Measurements from ENCODE around the gene TRIM39. TPM values are rescaled to one million over a fixed set of nuclear protein-coding genes. Genes with fewer than 3 reads are reported as not detected.
"Not testable (repeated sequence)": the region's sequence is repeated elsewhere in the genome, so short reads cannot be mapped to it uniquely, and the experiment has no call there.

TRIM39 gene
- total and polyA plus RNA-seq, 5 donors, result 6.9 to 12.1 (median 10.6) TPM

DNA sequence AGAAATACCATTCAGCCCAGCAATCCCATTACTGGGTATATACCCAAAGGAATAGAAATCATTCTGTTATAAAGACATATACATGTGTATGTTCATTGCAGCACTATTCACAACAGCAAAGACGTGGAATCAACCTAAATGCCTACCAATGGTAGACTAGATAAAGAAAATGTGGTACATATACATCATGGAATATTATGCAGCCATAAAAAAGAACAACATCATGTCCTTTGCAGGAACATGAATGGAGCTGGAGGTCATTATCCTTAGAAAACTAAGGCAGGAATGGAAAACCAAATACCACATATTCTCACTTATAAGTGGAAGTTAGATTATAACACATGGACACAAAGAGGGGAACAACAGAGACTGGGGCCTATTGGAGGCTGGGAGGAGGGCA is 42.6 kb downstream of the TRIM39 start:
- intact Hi-C loops (cut with DNase I); H3K4me1 ChIP-seq (ENCODE audit: control insufficient read depth, insufficient read depth, low read length); DNase-seq; H3K4me3 ChIP-seq (ENCODE audit: low read length); H3K27me3 ChIP-seq (ENCODE audit: control insufficient read depth, insufficient read depth); H3K27ac ChIP-seq (ENCODE audit: low read length); H3K9me3 ChIP-seq (ENCODE audit: control insufficient read depth, low read length); ATAC-seq: not testable (repeated sequence)
- WGBS, result 26% methylated on average over 1 of the region's 1 CpG

DNA sequence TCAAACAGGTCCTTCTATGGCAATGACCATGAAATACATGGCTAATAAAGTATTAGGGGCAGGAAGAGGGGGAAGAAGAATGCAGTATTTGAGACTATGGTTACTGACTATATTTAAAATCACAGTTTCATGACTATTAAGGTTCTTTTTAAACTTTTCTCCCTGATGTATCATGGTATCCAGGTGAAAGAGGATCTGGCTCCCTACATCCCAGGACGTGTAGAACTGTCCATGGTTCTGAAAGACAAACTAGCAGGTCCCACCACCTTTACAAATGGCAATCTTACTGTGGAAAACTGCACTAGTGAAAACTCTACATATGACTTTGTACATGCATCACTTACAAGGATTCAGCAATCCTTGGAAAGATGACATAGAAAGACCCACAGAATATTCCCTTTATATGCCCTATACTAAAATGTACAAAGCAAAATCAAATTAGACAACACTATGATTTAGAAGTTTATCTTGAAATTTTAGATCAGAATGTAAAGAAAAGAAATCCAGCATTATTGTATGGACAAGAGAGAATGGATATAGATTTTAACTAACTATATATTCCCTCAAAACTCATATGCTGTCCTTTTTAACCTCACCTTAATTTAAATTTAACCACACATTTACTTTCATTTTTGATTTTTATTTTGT is 51.7 kb downstream of the TRIM39 start:
- intact Hi-C loops (cut with DNase I), result no loop called here
- no peak overlapping the region for H3K27ac ChIP-seq (ENCODE audit: low read length)
- no peak overlapping the region for H3K4me3 ChIP-seq (ENCODE audit: low read length)
- ATAC-seq (no peak), DNase-seq (no peak)
- H3K27me3 ChIP-seq (ENCODE audit: control insufficient read depth, insufficient read depth), result peaks cover 3% of the 10 kb centered on the region
- H3K4me1 ChIP-seq (ENCODE audit: control insufficient read depth, insufficient read depth, low read length), result no peaks in the 10 kb centered on the region
- WGBS, result 5% methylated on average over 1 of the region's 1 CpG
- no peaks in the 10 kb centered on the region for H3K9me3 ChIP-seq (ENCODE audit: control insufficient read depth, low read length)

GRCh38 chr6:30380464-30380863 is 53.7 kb downstream of the TRIM39 start:
- no peaks in the 10 kb centered on the region for H3K9me3 ChIP-seq (ENCODE audit: control insufficient read depth, low read length)
- ATAC-seq, result no peak
- H3K4me1 ChIP-seq (ENCODE audit: control insufficient read depth, insufficient read depth, low read length), result no peaks in the 10 kb centered on the region
- no peak for DNase-seq
- H3K27ac ChIP-seq (ENCODE audit: low read length), result no peak overlapping the region
- intact Hi-C loops (cut with DNase I), result no loop called here
- H3K27me3 ChIP-seq (ENCODE audit: control insufficient read depth, insufficient read depth), result peaks cover 3% of the 10 kb centered on the region
- 57% methylated on average over 5 of the region's 5 CpGs for WGBS
- H3K4me3 ChIP-seq (ENCODE audit: low read length), result no peak overlapping the region

DNA sequence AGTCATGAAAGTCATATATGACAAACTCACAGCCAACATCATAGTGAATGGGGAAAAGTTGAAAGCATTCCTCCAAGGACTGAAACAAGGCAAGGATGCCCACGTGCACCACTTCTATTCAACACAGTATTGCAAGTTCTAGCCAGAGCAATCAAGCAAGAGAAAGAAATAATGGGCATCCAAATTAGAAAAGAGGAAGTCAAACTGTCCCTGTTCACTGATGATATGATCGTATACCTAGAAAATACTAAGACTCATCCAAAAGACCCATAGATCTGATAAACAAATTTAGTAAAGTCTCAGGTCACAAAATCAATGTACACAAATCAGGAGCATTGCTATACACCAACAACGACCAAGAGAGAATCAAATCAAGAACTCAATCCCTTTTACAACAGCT is 59.4 kb downstream of the TRIM39 start:
- Histone ChIP-seq H3K4me1 (ENCODE audit: control insufficient read depth, insufficient read depth, low read length) (no peaks in the 10 kb centered on the region), H3K27me3 (ENCODE audit: control insufficient read depth, insufficient read depth) (no peaks in the 10 kb centered on the region), H3K9me3 (ENCODE audit: control insufficient read depth, low read length) (no peaks in the 10 kb centered on the region), H3K27ac (ENCODE audit: low read length) (no peak overlapping the region), H3K4me3 (ENCODE audit: low read length) (no peak overlapping the region)
- DNase-seq (no peak), ATAC-seq (no peak)
- 42% methylated on average over 3 of the region's 3 CpGs for WGBS
- intact Hi-C loops (cut with DNase I), result no loop called here

GRCh38 chr6:30391240-30391639 is 64.5 kb downstream of the TRIM39 start:
- no peaks in the 10 kb centered on the region for H3K4me1 ChIP-seq (ENCODE audit: control insufficient read depth, insufficient read depth, low read length)
- intact Hi-C loops (cut with DNase I), result loop anchor here in 1 of 4 donors (10.0 kb wide), 1 partner anchor 166 kb away; no protein-coding TSS in a partner anchor
- peaks cover 2% of the 10 kb centered on the region for H3K27me3 ChIP-seq (ENCODE audit: control insufficient read depth, insufficient read depth)
- WGBS, result 60% methylated on average over 3 of the region's 3 CpGs
- DNase-seq (no peak), ATAC-seq (no peak)
- H3K4me3 ChIP-seq (ENCODE audit: low read length), result no peak overlapping the region
- no peak overlapping the region for H3K27ac ChIP-seq (ENCODE audit: low read length)
- no peaks in the 10 kb centered on the region for H3K9me3 ChIP-seq (ENCODE audit: control insufficient read depth, low read length)

Other genes with a start within 250 kb of the TRIM39 start
- gene TRIM31, start 213.8 kb upstream of the TRIM39 start, total RNA-seq, result not detected
- gene TRIM31, start 213.8 kb upstream of the TRIM39 start, polyA plus RNA-seq, result not detected
- not detected for gene TRIM40, start 190.8 kb upstream of the TRIM39 start, total RNA-seq
- not detected for gene TRIM40, start 190.8 kb upstream of the TRIM39 start, polyA plus RNA-seq
- gene TRIM10, start 165.7 kb upstream of the TRIM39 start, total RNA-seq, result not detected
- gene TRIM10, start 165.7 kb upstream of the TRIM39 start, polyA plus RNA-seq, result not detected
- gene TRIM15, start 163.4 kb upstream of the TRIM39 start, total RNA-seq, result not detected
- not detected for gene TRIM15, start 163.4 kb upstream of the TRIM39 start, polyA plus RNA-seq
- 10 to 100 TPM; 19.9 to 27.1 (median 25.1) TPM for gene TRIM26, start 113.5 kb upstream of the TRIM39 start, total RNA-seq
- gene TRIM26, start 113.5 kb upstream of the TRIM39 start, polyA plus RNA-seq, result 19.6 TPM
- 10 to 100 TPM; 15.7 to 30.1 (median 24.8) TPM for gene RPP21, start 18.2 kb downstream of the TRIM39 start, total RNA-seq
- gene RPP21, start 18.2 kb downstream of the TRIM39 start, polyA plus RNA-seq, result 70.9 TPM
- 100 to 1,000 TPM; 180 to 230 (median 214) TPM for gene HLA-E, start 162.6 kb downstream of the TRIM39 start, total RNA-seq
- gene HLA-E, start 162.6 kb downstream of the TRIM39 start, polyA plus RNA-seq, result 227 TPM
- 10 to 100 TPM; 22.7 to 33.7 (median 24.8) TPM for gene GNL1, start 229.6 kb downstream of the TRIM39 start, total RNA-seq
- 24.2 TPM for gene GNL1, start 229.6 kb downstream of the TRIM39 start, polyA plus RNA-seq
- 1 to 10 TPM; 4.4 to 5.7 (median 4.9) TPM for gene PRR3, start 230.4 kb downstream of the TRIM39 start, total RNA-seq
- 4.2 TPM for gene PRR3, start 230.4 kb downstream of the TRIM39 start, polyA plus RNA-seq
- 10 to 100 TPM; 36.7 to 40.7 (median 39.2) TPM for gene ABCF1, start 244.5 kb downstream of the TRIM39 start, total RNA-seq
- gene ABCF1, start 244.5 kb downstream of the TRIM39 start, polyA plus RNA-seq, result 26.8 TPM

All from right cardiac atrium (tissue), 5 donors.